Measurements from ENCODE around the gene SNED1.
"Not testable (repeated sequence)": the region's sequence is repeated elsewhere in the genome, so short reads cannot be mapped to it uniquely, and the experiment has no call there.

The SNED1 gene

DNA sequence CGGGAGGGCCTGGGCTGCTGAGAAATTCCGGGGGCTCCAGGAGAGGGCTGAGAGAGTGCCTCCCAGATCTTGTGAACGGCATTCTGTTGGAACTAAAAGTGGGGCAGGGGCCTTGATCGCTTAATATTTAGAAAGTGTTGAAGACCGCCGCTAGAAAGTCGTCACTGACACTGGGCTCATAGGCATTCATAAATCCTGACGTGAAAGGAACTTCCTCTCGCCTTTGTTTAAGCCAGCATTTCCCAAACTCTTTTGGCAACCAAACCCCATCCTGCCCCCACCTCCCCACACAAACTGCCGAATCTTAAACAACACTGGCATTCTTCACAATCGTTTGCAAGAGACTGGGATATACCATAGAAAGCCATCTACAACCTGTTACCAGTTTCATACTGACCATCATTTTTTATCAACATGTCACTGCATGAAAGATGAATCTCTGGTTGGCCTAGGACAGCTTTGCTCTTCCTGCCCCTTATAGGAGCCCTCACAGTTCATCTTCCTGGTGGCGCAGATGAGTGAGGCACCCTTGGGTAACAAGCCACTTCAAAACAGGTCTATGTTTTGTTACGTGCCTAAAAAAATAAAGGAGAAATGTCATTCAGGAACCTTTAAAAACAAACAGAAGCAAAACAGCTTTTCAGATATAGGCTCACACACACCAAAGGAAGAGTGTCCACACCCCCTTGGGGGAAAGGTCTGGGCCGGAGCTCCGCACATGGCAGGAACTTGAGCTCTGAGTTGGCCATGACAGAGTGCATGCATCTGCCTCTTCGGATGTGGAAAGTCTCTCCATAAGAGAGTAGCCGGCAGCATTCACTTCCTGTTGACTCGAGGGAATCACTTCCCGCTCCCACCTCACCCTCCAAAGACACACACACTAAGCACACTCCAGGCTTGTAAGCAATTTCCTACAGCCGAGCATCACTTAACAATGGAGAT lies 90.6 kb downstream of the SNED1 start:
- DNase-seq, result no peak

GRCh38 chr2:241091201-241091600 lies 92.8 kb downstream of the SNED1 start:
- DNase-seq, result no peak

DNA sequence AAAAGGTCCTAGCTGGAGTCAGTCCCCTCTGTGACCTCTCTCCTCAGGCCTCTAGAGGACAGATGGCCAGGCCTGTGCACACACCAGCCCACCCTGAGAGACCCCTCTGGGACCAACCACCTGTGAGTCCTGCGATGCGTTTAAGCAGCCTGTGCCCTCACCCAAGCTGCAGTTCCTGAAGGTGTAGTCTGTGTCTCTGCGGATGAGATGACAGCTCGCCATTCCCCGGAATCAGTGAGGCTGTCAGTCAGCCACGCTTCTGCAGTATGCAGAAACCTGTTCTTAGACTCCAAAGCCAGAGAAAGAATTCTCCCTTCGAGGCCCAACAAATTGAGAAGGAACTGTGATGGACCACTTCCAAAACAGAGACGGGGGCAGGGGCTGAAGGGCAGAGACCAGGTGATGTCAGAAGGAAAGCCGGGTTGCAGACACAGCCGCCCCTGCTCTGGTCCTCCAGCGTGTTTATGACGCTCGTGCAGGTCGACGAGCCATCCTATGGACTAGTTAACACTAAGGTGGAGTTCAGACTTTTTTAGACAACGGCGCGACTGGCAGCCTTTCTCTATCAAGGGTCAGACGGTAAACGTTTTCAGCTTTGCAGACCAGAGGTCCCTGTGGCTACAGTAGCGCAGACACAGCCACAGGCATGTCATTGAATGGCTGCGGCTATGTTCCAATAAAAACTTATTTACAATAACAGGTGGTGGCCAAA lies 93.5 kb downstream of the SNED1 start:
- DNase-seq, result no peak

DNA sequence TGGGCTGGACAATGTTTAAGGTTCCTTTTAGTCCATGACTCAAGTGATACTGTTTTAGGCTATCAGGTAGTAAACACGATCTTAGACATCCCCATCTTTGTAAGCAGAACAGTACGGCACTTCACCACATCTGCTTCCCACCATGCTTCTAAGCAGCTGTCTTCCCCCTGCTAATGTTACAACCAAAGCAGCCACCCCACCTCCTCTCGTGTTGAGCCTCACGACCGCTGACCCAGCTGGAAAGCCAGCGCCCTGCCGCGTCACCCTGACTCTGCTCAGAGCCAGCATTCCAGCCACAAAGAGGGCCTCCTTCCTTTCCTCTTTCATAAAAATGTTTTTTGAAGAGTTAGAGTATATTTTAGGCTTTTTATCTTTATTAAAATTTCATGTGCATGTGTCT lies 94.3 kb downstream of the SNED1 start:
- no peak for DNase-seq

DNA sequence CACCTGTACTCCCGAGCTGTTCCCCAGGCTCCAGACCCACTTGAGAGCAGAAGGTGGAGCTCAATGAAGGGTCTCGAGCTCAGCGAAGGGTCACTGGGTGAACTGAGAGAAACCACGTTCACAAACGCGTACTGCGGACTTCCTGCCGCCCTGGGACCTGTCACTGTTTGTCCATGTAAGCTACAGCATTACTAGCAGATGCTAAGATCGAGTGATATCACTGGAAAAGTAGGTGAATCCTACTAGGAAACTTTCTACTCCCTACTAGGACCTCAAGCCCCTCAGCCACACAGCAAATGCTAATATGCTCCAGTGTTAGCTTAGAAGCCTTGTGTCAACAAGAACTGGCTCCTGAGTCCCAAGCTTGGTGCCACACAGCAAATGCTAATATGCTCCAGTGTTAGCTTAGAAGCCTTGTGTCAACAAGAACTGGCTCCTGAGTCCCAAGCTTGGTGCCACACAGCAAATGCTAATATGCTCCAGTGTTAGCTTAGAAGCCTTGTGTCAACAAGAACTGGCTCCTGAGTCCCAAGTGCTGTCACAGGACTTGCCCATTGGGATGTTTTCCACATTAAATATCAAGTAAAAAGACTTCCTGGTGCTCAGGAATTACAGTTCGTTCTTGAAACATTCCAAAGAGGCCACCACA lies 94.8 kb downstream of the SNED1 start:
- DNase-seq, result not testable (repeated sequence)

GRCh38 chr2:241094172-241094571 lies 95.8 kb downstream of the SNED1 start:
- no peak for DNase-seq

DNA sequence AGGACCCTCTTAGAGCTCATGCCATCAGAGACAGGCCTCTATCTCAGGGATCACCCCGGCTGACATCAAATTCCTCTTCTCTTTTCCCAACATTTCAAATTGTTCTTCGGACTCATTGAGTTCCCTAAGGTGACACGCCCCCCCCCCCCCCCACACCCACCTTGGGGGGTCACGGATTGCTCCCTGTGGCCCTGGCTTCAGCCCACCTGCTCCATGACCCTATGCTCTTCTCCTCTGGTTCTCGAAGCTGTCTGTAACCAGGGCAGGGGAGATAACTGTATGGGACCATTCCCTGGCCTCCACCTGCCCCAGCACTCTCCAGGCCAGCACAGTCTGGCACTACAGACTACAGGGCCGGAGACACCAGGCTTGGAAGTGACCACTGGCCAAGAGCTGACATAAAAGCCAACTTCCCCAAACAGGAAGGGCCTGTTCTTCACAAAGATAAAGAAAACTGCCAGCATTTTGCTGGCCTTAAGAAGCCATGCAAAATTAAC lies 96.6 kb downstream of the SNED1 start:
- no peak for DNase-seq

DNA sequence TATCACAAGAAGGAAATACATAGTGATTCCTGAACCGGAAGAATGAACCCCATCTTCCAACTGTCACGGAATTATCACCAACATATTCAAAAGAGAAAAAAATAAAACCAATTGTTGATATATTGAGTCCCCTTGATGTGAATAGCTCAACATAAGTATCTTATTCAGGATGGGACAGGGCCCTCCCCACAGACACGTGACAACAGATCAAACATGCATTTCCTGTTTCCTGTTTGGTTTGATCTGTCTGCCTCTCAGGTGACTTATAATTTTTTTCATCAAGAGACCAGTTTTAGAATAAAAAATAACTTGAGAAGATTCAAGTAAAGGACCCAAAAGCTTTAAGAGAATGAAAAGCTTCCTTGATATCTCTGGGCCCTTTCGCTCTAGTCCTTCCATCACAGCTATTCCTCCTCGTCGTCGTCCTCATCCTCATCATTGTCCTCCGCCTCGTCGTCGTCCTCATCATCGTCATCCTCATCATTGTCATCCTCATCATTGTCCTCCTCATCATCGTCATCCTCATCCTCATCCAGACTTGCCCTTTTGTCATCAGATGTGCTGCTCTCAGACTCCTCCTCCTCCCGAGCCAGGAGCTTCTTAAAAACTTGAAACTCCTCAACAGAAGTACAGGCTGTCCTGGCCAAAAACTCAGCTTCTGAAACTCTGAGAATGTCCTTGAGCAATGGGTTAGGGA lies 97.3 kb downstream of the SNED1 start:
- no peak for DNase-seq

DNA sequence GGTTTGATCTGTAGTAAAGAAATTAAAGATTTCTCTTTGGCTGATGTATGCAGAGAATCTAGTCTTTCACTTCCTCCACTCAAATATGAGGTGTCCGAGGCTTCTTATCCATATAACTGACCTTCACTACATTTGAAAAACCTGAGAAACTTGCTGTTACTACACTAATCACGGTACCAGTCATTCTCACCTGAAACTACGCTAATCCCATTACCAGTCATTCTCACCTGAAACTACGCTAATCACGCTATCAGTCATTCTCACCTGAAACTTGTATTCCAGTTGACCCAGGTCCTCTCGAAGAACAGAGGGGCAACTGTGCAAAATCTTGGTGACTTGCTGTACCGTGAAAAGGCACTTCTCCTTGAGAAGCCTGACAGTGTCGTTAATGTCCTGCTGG lies 98.6 kb downstream of the SNED1 start:
- DNase-seq, result no peak

DNA sequence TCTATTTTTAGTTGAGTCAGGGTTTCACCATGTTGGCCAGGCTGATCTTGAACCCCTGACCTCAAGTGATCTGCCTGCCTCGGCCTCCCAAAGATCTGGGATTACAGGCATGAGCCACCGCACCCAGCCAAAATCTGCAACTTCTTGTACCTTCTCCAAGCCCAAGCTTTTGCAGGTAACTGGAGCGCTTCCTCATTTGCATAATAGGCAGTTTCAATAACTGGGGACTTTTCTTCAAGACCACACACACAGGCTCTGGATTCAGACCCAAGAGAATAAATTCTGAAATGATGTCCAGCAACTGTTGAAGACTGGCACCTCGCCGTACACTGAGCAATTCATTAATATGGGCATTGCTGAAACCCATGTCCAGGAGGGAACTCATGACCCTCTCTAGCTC lies 100.8 kb downstream of the SNED1 start:
- no peak for DNase-seq

DNA sequence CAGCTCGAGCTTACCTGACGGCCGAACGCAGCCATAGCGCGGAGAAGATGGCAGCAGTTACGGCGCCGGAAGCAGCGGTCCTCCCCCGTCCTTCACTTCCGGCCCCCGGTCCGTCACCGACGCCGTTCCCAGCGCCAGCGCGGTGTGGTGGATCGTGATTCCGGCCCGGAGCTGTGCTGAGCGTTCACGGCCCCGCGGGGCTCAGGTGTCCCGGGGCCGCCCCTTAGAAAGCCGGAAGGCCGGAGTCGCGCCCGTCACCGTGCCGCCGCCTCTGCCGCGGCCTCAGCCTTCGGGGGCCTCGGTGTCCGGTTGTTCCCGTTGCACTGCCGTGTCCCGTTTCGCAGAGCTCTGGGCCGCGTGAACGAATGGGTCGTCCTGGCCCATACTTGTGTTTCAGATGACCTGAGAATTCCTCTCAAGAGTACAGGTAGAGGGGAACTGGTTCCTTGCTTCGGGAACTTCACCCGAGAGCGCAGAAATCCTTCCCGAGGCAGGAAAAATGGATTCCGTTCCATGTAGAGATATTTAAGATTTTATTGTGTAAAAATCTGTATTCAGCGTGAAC lies 103.9 kb downstream of the SNED1 start, which contains the start of gene MTERF4:
MTERF4 (minus strand) TSS at position 49 of the 565 bp plus-strand sequence; CDS start at position 35, 14 bp downstream.
- peak; percentile 72 for DNase-seq

- DNase-seq, result no peak
Measured at GRCh38 chr2:241103176-241103595, 104.8 kb downstream of the SNED1 start.

- not testable (repeated sequence) for DNase-seq
Measured at GRCh38 chr2:241104611-241105010, 106.2 kb downstream of the SNED1 start.

DNA sequence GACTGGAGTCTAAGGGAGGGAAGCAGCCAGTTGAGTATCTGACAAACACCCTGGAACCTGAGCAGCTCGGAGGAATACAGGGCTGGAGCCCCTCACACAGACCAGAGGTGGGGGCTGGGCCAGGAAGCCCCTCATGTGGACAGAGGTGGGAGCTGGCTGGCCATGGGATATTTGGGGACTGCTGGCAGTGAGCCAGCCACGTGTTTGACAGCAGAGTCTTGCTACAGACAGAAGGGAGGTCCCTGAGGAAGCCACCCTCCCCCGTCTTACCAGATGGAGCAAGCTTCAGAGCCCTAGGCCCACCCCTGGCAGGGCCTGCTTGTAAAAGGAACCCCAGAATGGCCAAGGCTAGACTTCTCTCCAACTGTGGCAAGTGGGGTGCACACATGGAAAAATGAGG lies 107.2 kb downstream of the SNED1 start:
- no peak for DNase-seq

- DNase-seq, result no peak
Measured at GRCh38 chr2:241107031-241107783, 108.8 kb downstream of the SNED1 start.

DNA sequence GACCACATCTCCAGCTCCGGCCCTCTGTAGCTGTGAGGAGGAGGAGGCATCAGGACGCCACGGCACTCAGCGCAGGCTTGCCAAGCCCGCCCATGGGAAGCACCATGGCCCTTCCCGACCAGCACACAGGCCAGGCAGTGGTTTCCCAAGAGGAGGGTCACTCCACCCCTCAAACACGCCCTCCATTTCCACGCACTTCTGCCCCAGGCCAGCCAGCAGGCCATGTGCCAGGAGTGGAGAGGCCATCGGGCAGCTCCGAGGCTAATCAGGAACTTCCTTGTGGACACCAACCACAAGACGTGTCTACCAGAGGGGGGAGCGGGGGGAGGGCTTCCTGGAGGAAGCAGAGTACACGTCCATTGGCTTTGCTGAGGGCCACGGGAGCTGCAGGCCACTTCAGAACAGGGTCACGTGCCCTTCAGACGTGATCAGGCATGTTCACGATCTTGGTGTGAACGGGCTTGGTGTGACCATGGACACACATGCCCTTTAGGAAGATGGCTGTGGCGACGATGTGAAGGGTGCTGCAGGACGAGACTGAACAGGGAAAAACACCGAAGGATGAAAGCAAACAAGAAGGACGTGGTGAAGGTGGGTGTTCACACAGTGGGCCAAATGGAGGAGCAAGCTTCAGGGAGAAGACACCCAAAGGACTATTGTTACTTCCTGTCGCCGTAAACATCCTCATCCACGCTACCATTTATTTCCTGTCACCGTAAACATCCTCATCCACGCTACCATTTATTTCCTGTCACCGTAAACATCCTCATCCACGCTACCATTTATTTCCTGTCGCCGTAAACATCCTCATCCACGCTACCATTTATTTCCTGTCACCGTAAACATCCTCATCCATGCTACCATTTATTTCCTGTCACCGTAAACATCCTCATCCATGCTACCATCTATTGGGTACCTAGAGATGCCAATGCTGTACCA lies 110.1 kb downstream of the SNED1 start:
- no peak for DNase-seq

DNA sequence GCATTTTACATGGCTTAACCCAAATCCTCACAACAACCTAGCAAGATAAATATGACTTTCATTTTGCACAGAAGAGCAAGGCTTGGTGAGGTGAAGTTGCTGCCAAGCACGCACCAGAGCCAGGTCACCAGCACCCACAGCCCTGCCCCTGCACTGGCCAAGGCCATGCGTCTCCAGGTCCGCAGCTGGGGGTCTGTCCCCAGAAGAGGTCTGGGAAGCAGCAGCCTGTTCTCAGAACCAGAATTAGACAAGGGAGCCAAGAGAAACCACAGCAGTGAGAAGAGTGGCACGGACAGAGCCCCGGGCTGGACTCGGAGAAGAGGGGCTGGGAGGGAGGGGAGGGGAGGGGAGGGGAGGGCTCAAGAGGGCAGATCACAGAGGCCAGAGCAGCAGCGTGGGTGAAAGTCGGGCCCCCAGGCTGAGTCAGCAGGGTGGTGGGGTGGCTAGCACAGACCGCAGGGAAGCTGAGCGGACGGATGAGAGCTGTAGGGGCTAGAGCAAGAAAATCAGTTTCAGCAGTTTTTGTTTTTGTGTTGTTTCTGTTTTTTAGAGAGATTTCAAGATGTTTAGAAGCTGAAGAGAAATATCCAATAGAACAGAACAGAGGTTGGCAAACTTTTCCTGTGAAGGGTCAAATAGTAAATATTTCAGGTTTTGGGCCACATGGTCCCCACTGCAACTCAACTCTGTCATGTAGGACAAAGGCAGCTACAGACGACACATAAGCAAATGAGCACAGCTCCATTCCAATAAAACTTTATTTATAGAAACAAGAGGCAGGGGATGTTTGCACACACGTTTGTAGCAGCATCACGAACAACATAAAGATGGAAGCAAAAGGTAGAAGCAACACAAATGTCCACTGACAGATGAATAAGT lies 111.0 kb downstream of the SNED1 start:
- no peak for DNase-seq

- DNase-seq, result no peak
Measured at GRCh38 chr2:241110089-241110606, 111.7 kb downstream of the SNED1 start.
